HEK293 (cell line): ENCODE measurements around the gene SLC8A1.

Source experiments
- BCL11A ChIP-seq: fragments of 450-650 bp; formaldehyde crosslinking; IDR thresholded peaks from 2 replicates; pipeline ENCODE4 v1.5.1; 2016; ENCODE audit warnings: low read depth, missing biosample characterization, missing genetic modification characterization
- TRIM28 ChIP-seq: IDR thresholded peaks from 2 replicates; pipeline ENCODE4 v1.6.1; 2011; ENCODE audit warnings: low read length, control low read depth, borderline replicate concordance
- ZFP3 ChIP-seq: fragments of 450-650 bp; formaldehyde crosslinking; IDR thresholded peaks from 2 replicates; pipeline ENCODE4 v1.5.1; 2016; ENCODE audit warnings: low read depth, missing biosample characterization, missing genetic modification characterization

DNA sequence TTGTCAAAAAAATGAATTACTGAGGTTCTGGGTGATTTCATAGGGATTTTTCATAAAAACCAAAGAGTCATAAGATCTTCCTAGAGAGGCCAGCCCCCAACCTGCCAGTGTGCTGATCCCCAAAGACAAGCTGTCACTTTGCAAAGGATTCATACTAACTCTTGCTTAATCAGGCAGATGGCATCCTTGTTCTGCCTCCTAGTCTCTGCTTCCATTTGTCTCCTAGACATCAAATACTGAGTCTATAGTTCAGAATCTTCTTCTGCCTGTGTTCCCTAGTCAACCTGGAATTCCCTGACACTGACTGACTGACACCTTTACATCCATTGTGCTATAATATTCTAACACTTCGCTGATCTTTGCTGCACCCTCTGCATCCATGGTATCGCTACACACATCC is 84.9 kb downstream of the SLC8A1 start:
- no peak for TF ChIP-seq BCL11A
- TF ChIP-seq ZFP3 (tag by site-specific recombination), result no peak
- TF ChIP-seq TRIM28, result no peak
